Mesendoderm (in vitro differentiated cells): ENCODE results near the gene PEMT.

Source experiments
- DNase-seq: peaks from one replicate; pipeline ENCODE4 v3.0.0; 2013
- H2AK5ac ChIP-seq: 2 replicates; pipeline ENCODE4 v1.6.1; 2013; ENCODE audit warnings: low read length, inconsistent platforms
- H2BK120ac ChIP-seq: 2 replicates; pipeline ENCODE4 v1.6.1; 2013; ENCODE audit warnings: low read depth, mild to moderate bottlenecking, low read length, moderate library complexity, mixed read lengths
- H2BK15ac ChIP-seq: replicated peaks from 2 replicates; pipeline ENCODE4 v1.6.1; 2013; ENCODE audit warnings: low read depth, mild to moderate bottlenecking, moderate library complexity
- H2BK5ac ChIP-seq: 2 replicates; pipeline ENCODE4 v1.6.1; 2013; ENCODE audit warnings: low read length, inconsistent platforms
- H3K18ac ChIP-seq: 2 replicates; pipeline ENCODE4 v1.6.1; 2013; ENCODE audit warnings: mild to moderate bottlenecking, low read length, mixed read lengths
- H3K23ac ChIP-seq: one replicate; pipeline ENCODE4 v1.6.1; 2013; ENCODE audit warnings: low read length
- H3K27ac ChIP-seq: 2 replicates; pipeline ENCODE4 v1.5.1; 2013; ENCODE audit warnings: low read depth, mild to moderate bottlenecking, inconsistent platforms, low read length, moderate library complexity
- H3K27me3 ChIP-seq: 2 replicates; pipeline ENCODE4 v1.6.1; 2013; ENCODE audit warnings: low read length, control low read depth, mild to moderate bottlenecking, inconsistent platforms; ENCODE audit not compliant: insufficient read depth, poor library complexity
- H3K36me3 ChIP-seq: 2 replicates; pipeline ENCODE4 v1.6.1; 2013; ENCODE audit warnings: low read length, inconsistent platforms; ENCODE audit not compliant: control insufficient read depth, insufficient read depth
- H3K4ac ChIP-seq: one replicate; pipeline ENCODE4 v1.6.1; 2013; ENCODE audit warnings: low read depth, mild to moderate bottlenecking, low read length, moderate library complexity
- H3K4me1 ChIP-seq: 2 replicates; pipeline ENCODE4 v1.6.1; 2013; ENCODE audit warnings: low read depth, low read length, inconsistent platforms; ENCODE audit not compliant: control insufficient read depth
- H3K4me2 ChIP-seq: 2 replicates; pipeline ENCODE4 v1.6.1; 2013; ENCODE audit warnings: low read length
- H3K4me3 ChIP-seq: 2 replicates; pipeline ENCODE4 v1.5.1; 2013; ENCODE audit warnings: mild to moderate bottlenecking, low read length
- H3K56ac ChIP-seq: one replicate; pipeline ENCODE4 v1.6.1; 2013; ENCODE audit warnings: low read length
- H3K79me1 ChIP-seq: 2 replicates; pipeline ENCODE4 v1.6.1; 2013; ENCODE audit warnings: low read length, inconsistent platforms
- H3K79me2 ChIP-seq: 2 replicates; pipeline ENCODE4 v1.6.1; 2013; ENCODE audit warnings: mild to moderate bottlenecking, low read length; ENCODE audit not compliant: control insufficient read depth, insufficient read depth
- H3K9ac ChIP-seq: 2 replicates; pipeline ENCODE4 v1.6.1; 2013; ENCODE audit warnings: low read length, inconsistent platforms
- H4K5ac ChIP-seq: one replicate; pipeline ENCODE4 v1.6.1; 2013; ENCODE audit warnings: low read length
- H4K8ac ChIP-seq: one replicate; pipeline ENCODE4 v1.6.1; 2013; ENCODE audit warnings: low read depth, mild to moderate bottlenecking, control low read depth, low read length, moderate library complexity
- WGBS: extraction: QIAGEN DNeasy Blood & Tissue Kit; methylation state at CpG from one replicate; pipeline ENCODE4 v1.1.7; 2013; ENCODE audit warnings: low lambda C conversion rate, missing lambda C conversion rate; ENCODE audit not compliant: insufficient coverage; ENCODE audit errors: extremely low coverage; 5-methylcytosine and 5-hydroxymethylcytosine counted together

PEMT gene

GRCh38 chr17:17537311-17538099 lies 54.0 kb downstream of the PEMT start:
- no peaks in the 10 kb centered on the region for H3K36me3 ChIP-seq
- no peak for DNase-seq
- no peak overlapping the region for H2BK120ac ChIP-seq
- H3K4me2 ChIP-seq, result no peak overlapping the region
- no peak overlapping the region for H2AK5ac ChIP-seq
- H3K79me1 ChIP-seq, result no peaks in the 10 kb centered on the region
- no peaks in the 10 kb centered on the region for H3K79me2 ChIP-seq
- no peaks in the 10 kb centered on the region for H3K27me3 ChIP-seq
- no peak overlapping the region for H4K5ac ChIP-seq
- H3K56ac ChIP-seq, result no peak overlapping the region
- no peaks in the 10 kb centered on the region for H3K4me1 ChIP-seq
- H3K27ac ChIP-seq, result no peak overlapping the region
- no CpG with 5 or more reads among the region's 15 CpGs for WGBS
- H3K18ac ChIP-seq, result no peak overlapping the region
- H4K8ac ChIP-seq, result no peak overlapping the region
- no peak overlapping the region for H3K23ac ChIP-seq
- H3K4ac ChIP-seq, result no peak overlapping the region
- H3K4me3 ChIP-seq, result no peak overlapping the region
- H2BK15ac ChIP-seq, result no peak overlapping the region
- H2BK5ac ChIP-seq, result no peak overlapping the region
- no peak overlapping the region for H3K9ac ChIP-seq

- Histone ChIP-seq H2BK5ac (no peak overlapping the region), H3K9ac (no peak overlapping the region), H3K4ac (no peak overlapping the region), H3K4me1 (no peaks in the 10 kb centered on the region), H4K5ac (no peak overlapping the region), H2BK120ac (no peak overlapping the region), H3K18ac (no peak overlapping the region), H3K79me1 (no peaks in the 10 kb centered on the region), H2BK15ac (no peak overlapping the region), H3K56ac (no peak overlapping the region), H3K23ac (no peak overlapping the region), H3K36me3 (no peaks in the 10 kb centered on the region), H3K4me2 (no peak overlapping the region), H2AK5ac (no peak overlapping the region), H4K8ac (no peak overlapping the region), H3K27me3 (no peaks in the 10 kb centered on the region), H3K4me3 (no peak overlapping the region), H3K79me2 (no peaks in the 10 kb centered on the region), H3K27ac (no peak overlapping the region)
- no peak for DNase-seq
- WGBS, result no CpG with 5 or more reads among the region's 15 CpGs
These were observed 54.8 kb downstream of the PEMT start for GRCh38 chr17:17536702-17537101.

GRCh38 chr17:17535957-17536356 lies 55.6 kb downstream of the PEMT start:
- Histone ChIP-seq H3K4ac (no peak overlapping the region), H4K8ac (no peak overlapping the region), H2BK120ac (no peak overlapping the region), H3K27me3 (no peaks in the 10 kb centered on the region), H3K79me2 (no peaks in the 10 kb centered on the region), H2BK15ac (no peak overlapping the region), H4K5ac (no peak overlapping the region), H3K79me1 (no peaks in the 10 kb centered on the region), H2BK5ac (no peak overlapping the region), H3K56ac (no peak overlapping the region), H3K18ac (no peak overlapping the region), H3K4me3 (no peak overlapping the region), H3K9ac (no peak overlapping the region), H3K36me3 (no peaks in the 10 kb centered on the region), H3K4me2 (no peak overlapping the region), H2AK5ac (no peak overlapping the region), H3K23ac (no peak overlapping the region), H3K4me1 (no peaks in the 10 kb centered on the region), H3K27ac (no peak overlapping the region)
- DNase-seq, result no peak
- WGBS, result no CpG with 5 or more reads among the region's 7 CpGs

DNA sequence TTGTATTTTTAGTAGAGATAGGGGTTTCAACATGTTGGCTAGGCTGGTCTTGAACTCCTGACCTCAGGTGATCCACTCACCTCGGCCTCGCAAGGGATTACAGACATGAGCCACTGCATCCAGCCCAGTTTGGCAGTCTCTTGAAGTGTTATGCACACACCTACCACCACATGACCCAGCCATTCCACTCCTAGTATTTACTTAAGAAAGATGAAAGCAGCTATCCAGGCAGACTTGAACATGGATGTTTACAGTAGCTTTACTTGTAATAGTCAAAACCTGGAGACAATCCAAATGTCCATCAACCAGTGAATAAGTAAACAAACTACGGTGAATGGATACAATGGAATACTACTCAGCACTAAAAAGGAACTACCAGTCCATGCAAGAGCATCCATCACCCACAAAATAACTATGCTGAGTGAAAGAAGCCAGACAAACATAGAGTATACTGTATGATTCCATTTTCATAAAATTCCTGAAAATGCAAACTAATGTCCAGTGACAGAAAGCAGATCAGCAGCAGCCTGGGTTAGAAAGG lies 57.5 kb downstream of the PEMT start:
- no peak overlapping the region for H3K4me3 ChIP-seq
- no peak for DNase-seq
- no peak overlapping the region for H3K9ac ChIP-seq
- H2BK15ac ChIP-seq, result no peak overlapping the region
- H3K36me3 ChIP-seq, result no peaks in the 10 kb centered on the region
- H3K4ac ChIP-seq, result no peak overlapping the region
- no peaks in the 10 kb centered on the region for H3K79me2 ChIP-seq
- H3K56ac ChIP-seq, result no peak overlapping the region
- no peaks in the 10 kb centered on the region for H3K79me1 ChIP-seq
- no peak overlapping the region for H3K4me2 ChIP-seq
- H3K4me1 ChIP-seq, result no peaks in the 10 kb centered on the region
- H2AK5ac ChIP-seq, result no peak overlapping the region
- no peak overlapping the region for H2BK5ac ChIP-seq
- no peak overlapping the region for H3K27ac ChIP-seq
- H3K23ac ChIP-seq, result no peak overlapping the region
- no peak overlapping the region for H4K5ac ChIP-seq
- H4K8ac ChIP-seq, result no peak overlapping the region
- H3K27me3 ChIP-seq, result no peaks in the 10 kb centered on the region
- no peak overlapping the region for H2BK120ac ChIP-seq
- no CpG with 5 or more reads among the region's 3 CpGs for WGBS
- H3K18ac ChIP-seq, result no peak overlapping the region

- Histone ChIP-seq H3K27ac (no peak overlapping the region), H3K79me2 (no peaks in the 10 kb centered on the region), H4K5ac (no peak overlapping the region), H3K79me1 (no peaks in the 10 kb centered on the region), H3K4me2 (no peak overlapping the region), H2BK5ac (no peak overlapping the region), H2AK5ac (no peak overlapping the region), H2BK120ac (no peak overlapping the region), H3K4ac (no peak overlapping the region), H3K27me3 (no peaks in the 10 kb centered on the region), H3K23ac (no peak overlapping the region), H3K9ac (no peak overlapping the region), H3K4me1 (no peaks in the 10 kb centered on the region), H3K4me3 (no peak overlapping the region), H3K18ac (no peak overlapping the region), H4K8ac (no peak overlapping the region), H2BK15ac (no peak overlapping the region), H3K36me3 (no peaks in the 10 kb centered on the region), H3K56ac (no peak overlapping the region)
- no peak for DNase-seq
- WGBS, result no CpG with 5 or more reads among the region's 1 CpG
These were observed 58.5 kb downstream of the PEMT start for GRCh38 chr17:17532991-17533390.

- no peak overlapping the region for H3K23ac ChIP-seq
- H3K4me1 ChIP-seq, result no peaks in the 10 kb centered on the region
- no peak overlapping the region for H2AK5ac ChIP-seq
- H3K79me2 ChIP-seq, result no peaks in the 10 kb centered on the region
- H3K4me3 ChIP-seq, result no peak overlapping the region
- no CpG with 5 or more reads among the region's 4 CpGs for WGBS
- no peak overlapping the region for H3K4ac ChIP-seq
- H2BK15ac ChIP-seq, result no peak overlapping the region
- H2BK5ac ChIP-seq, result no peak overlapping the region
- H3K79me1 ChIP-seq, result no peaks in the 10 kb centered on the region
- no peak for DNase-seq
- H3K18ac ChIP-seq, result no peak overlapping the region
- H4K8ac ChIP-seq, result no peak overlapping the region
- no peaks in the 10 kb centered on the region for H3K36me3 ChIP-seq
- no peak overlapping the region for H3K4me2 ChIP-seq
- no peak overlapping the region for H3K9ac ChIP-seq
- H2BK120ac ChIP-seq, result no peak overlapping the region
- H3K27ac ChIP-seq, result no peak overlapping the region
- H3K27me3 ChIP-seq, result no peaks in the 10 kb centered on the region
- no peak overlapping the region for H3K56ac ChIP-seq
- H4K5ac ChIP-seq, result no peak overlapping the region
These were observed 60.4 kb downstream of the PEMT start for GRCh38 chr17:17531156-17531555.
